Measurements from ENCODE around the gene PPIE. TPM values are rescaled to one million over a fixed set of nuclear protein-coding genes. Genes with fewer than 3 reads are reported as not detected.
"Not testable (repeated sequence)": the region's sequence is repeated elsewhere in the genome, so short reads cannot be mapped to it uniquely, and the experiment has no call there.

PPIE gene
- total RNA-seq, 3 donors from 2014 or later (not counting 1 experiment from before 2014, with no cell fraction given): 44.3 to 62.8 (median 59.8) TPM

DNA sequence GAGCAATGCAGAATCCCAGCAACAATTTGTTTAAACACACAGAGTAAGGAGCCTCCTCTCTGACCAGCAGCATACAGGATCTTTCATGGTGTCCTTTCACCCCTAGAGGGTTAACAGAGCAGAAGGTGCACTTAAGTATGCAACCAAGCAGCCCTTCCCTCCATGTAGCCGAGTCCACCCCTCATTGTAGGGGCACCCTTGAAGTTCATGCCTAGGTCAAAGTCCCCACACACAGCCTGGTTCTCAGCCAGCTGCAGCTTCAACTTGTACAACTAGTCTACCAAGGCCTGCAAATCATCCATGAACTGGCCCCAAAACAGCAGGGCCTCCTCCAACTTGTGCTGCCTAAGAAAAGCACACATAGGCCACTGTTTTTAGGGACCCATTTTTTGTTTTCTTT, 57.0 kb downstream of the PPIE start:
- DNase-seq (no peak), ATAC-seq (no peak)
- Histone ChIP-seq H3K9me3 (ENCODE audit: control insufficient read depth, insufficient read depth, low read length) (no peaks in the 10 kb centered on the region), H3K27ac (ENCODE audit: low read length) (no peak overlapping the region), H3K36me3 (ENCODE audit: control insufficient read depth, insufficient read depth, low read length) (no peaks in the 10 kb centered on the region), H3K4me3 (ENCODE audit: low read length) (no peak overlapping the region), H3K4me1 (ENCODE audit: control insufficient read depth, insufficient read depth, low read length) (peaks cover 10% of the 10 kb centered on the region), H3K27me3 (ENCODE audit: control insufficient read depth, insufficient read depth, low read length) (no peaks in the 10 kb centered on the region)
- no peak overlapping the region for H3K4me3 Mint-ChIP-seq
- no peaks in the 10 kb centered on the region for H3K36me3 Mint-ChIP-seq
- H3K9me3 Mint-ChIP-seq: no peaks in the 10 kb centered on the region
- intact Hi-C loops (cut with micrococcal nuclease): no loop called here
- H3K27me3 Mint-ChIP-seq (ENCODE audit: low read depth in 2 of 2): no peaks in the 10 kb centered on the region
- 65% methylated on average over 1 of the region's 1 CpG for WGBS (ENCODE audit: insufficient coverage)
- TF ChIP-seq, protein P1, sequence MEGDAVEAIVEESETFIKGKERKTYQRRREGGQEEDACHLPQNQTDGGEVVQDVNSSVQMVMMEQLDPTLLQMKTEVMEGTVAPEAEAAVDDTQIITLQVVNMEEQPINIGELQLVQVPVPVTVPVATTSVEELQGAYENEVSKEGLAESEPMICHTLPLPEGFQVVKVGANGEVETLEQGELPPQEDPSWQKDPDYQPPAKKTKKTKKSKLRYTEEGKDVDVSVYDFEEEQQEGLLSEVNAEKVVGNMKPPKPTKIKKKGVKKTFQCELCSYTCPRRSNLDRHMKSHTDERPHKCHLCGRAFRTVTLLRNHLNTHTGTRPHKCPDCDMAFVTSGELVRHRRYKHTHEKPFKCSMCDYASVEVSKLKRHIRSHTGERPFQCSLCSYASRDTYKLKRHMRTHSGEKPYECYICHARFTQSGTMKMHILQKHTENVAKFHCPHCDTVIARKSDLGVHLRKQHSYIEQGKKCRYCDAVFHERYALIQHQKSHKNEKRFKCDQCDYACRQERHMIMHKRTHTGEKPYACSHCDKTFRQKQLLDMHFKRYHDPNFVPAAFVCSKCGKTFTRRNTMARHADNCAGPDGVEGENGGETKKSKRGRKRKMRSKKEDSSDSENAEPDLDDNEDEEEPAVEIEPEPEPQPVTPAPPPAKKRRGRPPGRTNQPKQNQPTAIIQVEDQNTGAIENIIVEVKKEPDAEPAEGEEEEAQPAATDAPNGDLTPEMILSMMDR (IDR thresholded peaks at IDR 0.05): no peak
- no peak overlapping the region for H3K27ac Mint-ChIP-seq
- peaks cover 9 to 10% of the 10 kb centered on the region in 2 donors for H3K4me1 Mint-ChIP-seq

DNA sequence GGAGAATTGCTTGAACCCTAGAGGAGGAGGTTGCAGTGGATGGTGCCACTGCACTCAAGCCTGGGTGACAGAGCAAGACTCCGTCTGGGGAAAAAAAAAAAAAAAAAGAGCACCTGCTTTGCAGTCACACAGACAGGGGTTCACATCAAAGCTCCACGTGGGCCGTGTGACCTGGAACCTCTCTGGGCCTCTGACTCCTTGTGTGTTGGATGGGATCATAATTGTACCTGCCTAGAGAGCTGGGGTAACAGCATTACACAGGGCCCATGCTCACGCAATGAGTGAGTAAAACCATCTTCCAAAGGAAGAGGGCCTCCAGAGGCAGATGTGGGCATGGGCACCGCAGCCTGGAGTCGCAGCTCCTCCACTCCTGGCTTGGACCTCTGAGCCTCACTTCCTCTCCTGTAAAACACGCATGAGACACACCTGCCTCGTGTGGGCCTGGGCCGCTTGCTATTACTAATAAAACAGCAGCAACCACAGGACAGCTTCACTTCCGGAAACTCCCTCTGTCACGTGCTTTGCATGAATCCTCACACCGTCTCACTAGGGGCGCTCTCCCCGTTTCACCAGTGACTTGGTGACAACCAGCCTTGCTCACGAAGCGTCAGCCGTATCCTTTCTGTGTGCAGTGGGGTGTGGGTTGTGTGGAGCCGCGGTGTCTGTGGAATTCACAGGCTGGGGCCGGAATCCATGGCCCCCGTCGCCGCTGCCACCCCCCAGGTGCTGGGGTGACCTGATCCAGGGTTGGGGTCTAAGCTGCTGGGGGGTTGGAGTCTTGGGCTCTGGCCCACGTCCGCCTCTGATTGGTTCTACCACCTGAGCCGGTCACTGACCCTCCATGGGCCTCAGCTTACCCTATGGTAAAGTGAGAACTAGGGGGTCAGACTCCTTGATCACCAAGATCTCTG, 60.4 kb downstream of the PPIE start:
- intact Hi-C loops (cut with micrococcal nuclease): loop anchor here (1.0 kb wide), 2 partner anchors 97 to 193 kb away; no protein-coding TSS in a partner anchor
- H3K27ac Mint-ChIP-seq: peak overlapping the region; percentile 89 to 93
- H3K27me3 ChIP-seq (ENCODE audit: control insufficient read depth, insufficient read depth, low read length); H3K9me3 ChIP-seq (ENCODE audit: control insufficient read depth, insufficient read depth, low read length); H3K36me3 ChIP-seq (ENCODE audit: control insufficient read depth, insufficient read depth, low read length); H3K36me3 Mint-ChIP-seq; H3K9me3 Mint-ChIP-seq; H3K27me3 Mint-ChIP-seq (ENCODE audit: low read depth in 2 of 2): not testable (repeated sequence)
- peak; percentile 82 to 95 for DNase-seq
- 35% methylated on average over 17 of the region's 26 CpGs for WGBS (ENCODE audit: insufficient coverage)
- Histone ChIP-seq H3K4me3 (ENCODE audit: low read length) (peak overlapping the region; percentile 24), H3K27ac (ENCODE audit: low read length) (peak overlapping the region; percentile 81), H3K4me1 (ENCODE audit: control insufficient read depth, insufficient read depth, low read length) (peaks cover 10% of the 10 kb centered on the region)
- peak overlapping the region; percentile 83 for H3K4me3 Mint-ChIP-seq
- peaks cover 9 to 10% of the 10 kb centered on the region in 2 donors for H3K4me1 Mint-ChIP-seq
- peak; percentile 94 to 98 (median 97) for ATAC-seq

DNA sequence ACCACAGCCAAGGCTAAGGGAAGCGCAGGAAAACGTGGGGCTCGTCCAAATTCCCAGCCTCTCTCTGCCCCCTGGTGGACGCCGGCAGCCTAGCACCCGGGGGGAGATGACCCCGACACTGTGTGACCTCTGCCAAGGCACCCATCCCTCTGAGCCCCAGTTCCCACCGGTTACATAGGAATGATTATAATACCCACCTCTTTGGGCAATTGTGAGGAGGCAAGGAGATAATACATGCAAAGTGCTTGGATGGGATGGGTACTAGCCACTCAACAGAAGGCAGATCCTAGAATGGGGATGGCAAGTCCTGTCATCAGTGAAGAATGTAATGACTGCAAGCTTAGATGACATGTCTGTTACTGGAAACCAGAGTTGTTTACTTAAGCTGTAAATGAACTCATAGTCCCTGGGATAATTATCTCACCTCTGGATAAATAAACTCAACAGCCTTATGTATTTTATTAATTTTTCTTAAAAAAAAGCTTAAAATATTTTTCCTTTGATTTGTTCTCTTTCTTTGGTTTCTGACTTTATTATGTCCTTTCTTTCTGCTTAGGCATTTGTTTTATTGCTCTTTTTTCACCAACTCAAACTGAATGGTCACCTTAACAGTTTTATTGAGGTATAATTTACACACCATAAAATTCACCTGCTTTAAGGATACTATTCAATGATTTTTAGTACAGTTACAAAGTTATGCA, 61.2 kb downstream of the PPIE start:
- intact Hi-C loops (cut with micrococcal nuclease): loop anchor here (1.0 kb wide), 2 partner anchors 98 to 194 kb away; no protein-coding TSS in a partner anchor
- WGBS (ENCODE audit: insufficient coverage): 2% methylated on average over 7 of the region's 8 CpGs
- Histone ChIP-seq H3K27ac (ENCODE audit: low read length) (peak overlapping the region; percentile 81), H3K4me1 (ENCODE audit: control insufficient read depth, insufficient read depth, low read length) (peaks cover 10% of the 10 kb centered on the region), H3K4me3 (ENCODE audit: low read length) (peak overlapping the region; percentile 24), H3K9me3 (ENCODE audit: control insufficient read depth, insufficient read depth, low read length) (no peaks in the 10 kb centered on the region), H3K27me3 (ENCODE audit: control insufficient read depth, insufficient read depth, low read length) (no peaks in the 10 kb centered on the region), H3K36me3 (ENCODE audit: control insufficient read depth, insufficient read depth, low read length) (no peaks in the 10 kb centered on the region)
- peak overlapping the region; percentile 83 for H3K4me3 Mint-ChIP-seq
- TF ChIP-seq, protein P1 (IDR thresholded peaks at IDR 0.05): peak; percentile 94
- H3K27me3 Mint-ChIP-seq (ENCODE audit: low read depth in 2 of 2): no peaks in the 10 kb centered on the region
- no peaks in the 10 kb centered on the region for H3K36me3 Mint-ChIP-seq
- H3K4me1 Mint-ChIP-seq: peaks cover 9 to 10% of the 10 kb centered on the region in 2 donors
- DNase-seq: peak; percentile 75 to 77
- no peaks in the 10 kb centered on the region for H3K9me3 Mint-ChIP-seq
- peak overlapping the region; percentile 89 to 93 for H3K27ac Mint-ChIP-seq
- peak; percentile 73 to 87 (median 74) for ATAC-seq

DNA sequence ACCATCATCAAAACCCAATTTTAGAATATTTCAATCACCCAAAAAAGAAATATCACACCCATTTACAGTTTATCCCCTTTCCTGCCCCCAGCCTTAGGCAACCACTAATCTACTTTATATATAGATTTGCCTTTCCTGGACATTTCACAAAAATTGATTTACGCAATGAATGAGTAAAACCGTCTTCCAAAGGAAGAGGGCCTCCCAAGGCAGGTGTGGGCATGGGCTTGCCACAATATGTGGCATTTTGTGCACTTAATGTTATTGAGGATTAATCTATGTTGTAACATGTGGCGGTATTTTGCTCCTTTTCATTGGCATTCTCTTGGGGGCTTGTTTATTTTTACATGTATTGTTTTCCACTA, 61.8 kb downstream of the PPIE start:
- peak overlapping the region; percentile 89 to 93 for H3K27ac Mint-ChIP-seq
- H3K4me1 ChIP-seq (ENCODE audit: control insufficient read depth, insufficient read depth, low read length): peaks cover 10% of the 10 kb centered on the region
- H3K9me3 Mint-ChIP-seq: no peaks in the 10 kb centered on the region
- H3K9me3 ChIP-seq (ENCODE audit: control insufficient read depth, insufficient read depth, low read length): no peaks in the 10 kb centered on the region
- WGBS (ENCODE audit: insufficient coverage): 49% methylated on average over 2 of the region's 3 CpGs
- intact Hi-C loops (cut with micrococcal nuclease): no loop called here
- TF ChIP-seq, protein P1 (IDR thresholded peaks at IDR 0.05): no peak
- H3K36me3 ChIP-seq (ENCODE audit: control insufficient read depth, insufficient read depth, low read length): no peaks in the 10 kb centered on the region
- H3K27me3 Mint-ChIP-seq (ENCODE audit: low read depth in 2 of 2): no peaks in the 10 kb centered on the region
- H3K27me3 ChIP-seq (ENCODE audit: control insufficient read depth, insufficient read depth, low read length): no peaks in the 10 kb centered on the region
- ATAC-seq (no peak), DNase-seq (no peak)
- peaks cover 9 to 10% of the 10 kb centered on the region in 2 donors for H3K4me1 Mint-ChIP-seq
- H3K4me3 ChIP-seq (ENCODE audit: low read length): no peak overlapping the region
- H3K4me3 Mint-ChIP-seq: no peak overlapping the region
- no peak overlapping the region for H3K27ac ChIP-seq (ENCODE audit: low read length)
- H3K36me3 Mint-ChIP-seq: no peaks in the 10 kb centered on the region

All from natural killer cell (primary cell).